COLO829 (cell line): Measurements from ENCODE around the gene IL17RB.

Experiments
- DNase-seq: peaks from one replicate; pipeline ENCODE4 v3.0.0; 2012; ENCODE audit warnings: low spot score

IL17RB gene

GRCh38 chr3:53811143-53811927 lies 35.0 kb upstream of the IL17RB start:
- DNase-seq, result no peak

GRCh38 chr3:53812434-53812833 lies 33.9 kb upstream of the IL17RB start:
- DNase-seq, result no peak

- DNase-seq, result no peak
Observed at GRCh38 chr3:53813229-53813628, 33.1 kb upstream of the IL17RB start.

- no peak for DNase-seq
Observed at GRCh38 chr3:53813876-53814275, 32.5 kb upstream of the IL17RB start.

GRCh38 chr3:53815067-53815466 lies 31.3 kb upstream of the IL17RB start:
- no peak for DNase-seq

GRCh38 chr3:53815651-53816050 lies 30.7 kb upstream of the IL17RB start:
- DNase-seq, result no peak

- no peak for DNase-seq
Observed at GRCh38 chr3:53816425-53816824, 29.9 kb upstream of the IL17RB start.

GRCh38 chr3:53817211-53817610 lies 29.2 kb upstream of the IL17RB start:
- no peak for DNase-seq

GRCh38 chr3:53817809-53818208 lies 28.6 kb upstream of the IL17RB start:
- no peak for DNase-seq

- no peak for DNase-seq
Observed at GRCh38 chr3:53818221-53819162, 27.9 kb upstream of the IL17RB start.

GRCh38 chr3:53819163-53819868 lies 27.1 kb upstream of the IL17RB start:
- no peak for DNase-seq

- no peak for DNase-seq
Observed at GRCh38 chr3:53820084-53820483, 26.3 kb upstream of the IL17RB start.

GRCh38 chr3:53820756-53821580 lies 25.4 kb upstream of the IL17RB start:
- no peak for DNase-seq

- no peak for DNase-seq
Observed at GRCh38 chr3:53821631-53822121, 24.7 kb upstream of the IL17RB start.

- no peak for DNase-seq
Observed at GRCh38 chr3:53822331-53822741, 24.0 kb upstream of the IL17RB start.

GRCh38 chr3:53823026-53823955 lies 23.1 kb upstream of the IL17RB start:
- DNase-seq, result no peak

GRCh38 chr3:53823956-53824657 lies 22.3 kb upstream of the IL17RB start:
- DNase-seq, result no peak

- DNase-seq, result no peak
Observed at GRCh38 chr3:53824795-53825194, 21.6 kb upstream of the IL17RB start.

GRCh38 chr3:53826048-53826447 lies 20.3 kb upstream of the IL17RB start:
- DNase-seq, result no peak

- no peak for DNase-seq
Observed at GRCh38 chr3:53828581-53828980, 17.8 kb upstream of the IL17RB start.
